ENCODE measurements around the gene CBLB. TPM values are rescaled to one million over a fixed set of nuclear protein-coding genes. Genes with fewer than 3 reads are reported as not detected.

CBLB gene
- total and polyA plus RNA-seq, 2 of the 4 experiments (the other 2 are of a cell fraction) = 10.1 to 20.1 TPM

DNA sequence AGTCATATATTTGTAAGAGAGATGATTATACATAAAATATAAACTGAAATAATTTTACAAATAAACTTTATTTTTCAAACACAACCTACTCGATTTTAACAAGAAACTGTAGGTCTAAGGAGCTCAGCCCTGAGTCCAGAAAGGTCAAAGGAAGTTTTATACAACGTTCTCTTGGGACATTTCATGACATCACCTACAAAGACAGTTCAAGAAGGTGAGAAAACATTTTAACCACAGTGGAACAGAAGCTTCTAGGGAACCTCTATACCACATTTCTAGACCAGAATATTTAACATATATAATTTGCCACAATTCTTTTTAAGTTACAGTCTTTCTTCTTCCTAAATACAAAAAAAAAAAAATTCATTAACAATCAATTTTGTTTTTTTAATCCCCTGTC is 40.1 kb downstream of the CBLB start:
- no peak overlapping the region for H2BK15ac ChIP-seq (ENCODE audit: low read depth, low read length)
- no peak overlapping the region for H3K4me2 ChIP-seq (ENCODE audit: low read depth, low read length)
- dilution Hi-C loops (cut with HindIII; ENCODE audit: low sequenced_read_pairs, unreplicated experiment) (no loop called here), intact Hi-C loops (cut with micrococcal nuclease) (no loop called here), in situ Hi-C loops (cut with MboI; ENCODE audit: low sequenced_read_pairs) (no loop called here)
- H3K18ac ChIP-seq (ENCODE audit: low read depth, low read length) = peak overlapping the region; percentile 56; the same call in 1 of the 2 replicates
- H2BK5ac ChIP-seq (ENCODE audit: low read depth, low read length, poor library complexity, severe bottlenecking) = peak overlapping the region; percentile 67
- no peak overlapping the region for H3K23ac ChIP-seq (ENCODE audit: low read depth, low read length)
- no peak overlapping the region for H3K56ac ChIP-seq (ENCODE audit: extremely low read depth, insufficient read depth, low read length)
- H2BK120ac ChIP-seq (ENCODE audit: low read depth, low read length) = no peak overlapping the region
- H4K5ac ChIP-seq (ENCODE audit: low read depth, low read length) = no peak overlapping the region
- POLR2A ChIA-PET (ENCODE audit: unreplicated experiment) = no interaction called here
- 0 out of 2 replicates have a peak overlapping the region, but pooled peaks have one; percentile 59 for H2BK20ac ChIP-seq (ENCODE audit: low read depth, low read length)
- no peak overlapping the region for H3K4me3 ChIP-seq (ENCODE audit: insufficient read depth, low read depth, low read length)
- H3K14ac ChIP-seq (replicated peaks; ENCODE audit: low read depth, low read length) = peak overlapping the region; percentile 86
- peak overlapping the region in 1 of 2 experiments; percentile 23; a peak in 1 of 4 replicates for H4K8ac ChIP-seq (ENCODE audit: low read depth in 2 of 2, low read length in 2 of 2)
- WGBS, 2 experiments (ENCODE audit: extremely low coverage in 2 of 2, insufficient read length in 1 of 2) = no CpG with 5 or more reads among the region's 2 CpGs
- peaks cover 15 to 31% of the 10 kb centered on the region in 2 experiments for H3K79me1 ChIP-seq (ENCODE audit: low read depth in 1 of 2, low read length in 2 of 2)
- H3K36me3 ChIP-seq (ENCODE audit: control insufficient read depth, insufficient read depth, low read length) = no peaks in the 10 kb centered on the region
- H2AFZ ChIP-seq (replicated peaks; ENCODE audit: low read length, poor library complexity) = no peak overlapping the region
- no peak overlapping the region for H2AK9ac ChIP-seq (replicated peaks; ENCODE audit: low read depth, low read length, poor library complexity)
- DNase-seq (no peak), ATAC-seq (ENCODE audit: low read depth) (no peak)
- H4K91ac ChIP-seq (ENCODE audit: insufficient read depth, low read depth, low read length) = no peak overlapping the region
- H3K4ac ChIP-seq (ENCODE audit: low read depth, low read length) = peak overlapping the region; percentile 44; the same call in 1 of the 2 replicates
- no peaks in the 10 kb centered on the region for H4K20me1 ChIP-seq (ENCODE audit: insufficient read depth, low read length)
- no peak for TF ChIP-seq RFX5 (IDR thresholded peaks at IDR 0.05; ENCODE audit: low read depth, low read length)
- peak overlapping the region; percentile 35; the same call in 1 of the 2 replicates for H2AK5ac ChIP-seq (ENCODE audit: low read depth, low read length)
- no peaks in the 10 kb centered on the region for H3K9me3 ChIP-seq (ENCODE audit: control insufficient read depth, insufficient read depth, low read length)
- H3K27me3 ChIP-seq (ENCODE audit: control insufficient read depth, insufficient read depth, low read length) = no peaks in the 10 kb centered on the region
- H3K9ac ChIP-seq (ENCODE audit: low read depth, low read length) = no peak overlapping the region
- peaks cover 9% of the 10 kb centered on the region for H3K4me1 ChIP-seq (ENCODE audit: control insufficient read depth, insufficient read depth, low read length)
- peaks cover 13% of the 10 kb centered on the region for H3K9me1 ChIP-seq (ENCODE audit: insufficient read depth, low read length)
- H3K27ac ChIP-seq (ENCODE audit: insufficient read depth, low read length) = no peak overlapping the region
- CTCF ChIA-PET = interaction anchor here (0.7 kb wide), 1 partner anchor 88 kb away, joined by 3 read pairs; no protein-coding TSS in a partner anchor
- BruUV-seq (replicated peaks) = no TSS peak
